Measurements from ENCODE around the gene SKA2. TPM values are rescaled to one million over a fixed set of nuclear protein-coding genes. Genes with fewer than 3 reads are reported as not detected.

Gene SKA2, protein sequence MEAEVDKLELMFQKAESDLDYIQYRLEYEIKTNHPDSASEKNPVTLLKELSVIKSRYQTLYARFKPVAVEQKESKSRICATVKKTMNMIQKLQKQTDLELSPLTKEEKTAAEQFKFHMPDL
- total RNA-seq (2022; extraction: Qiagen RNA extraction; ENCODE audit: low read depth) = 94.2 to 144 TPM (median 98.6 TPM) in 5 replicates

DNA sequence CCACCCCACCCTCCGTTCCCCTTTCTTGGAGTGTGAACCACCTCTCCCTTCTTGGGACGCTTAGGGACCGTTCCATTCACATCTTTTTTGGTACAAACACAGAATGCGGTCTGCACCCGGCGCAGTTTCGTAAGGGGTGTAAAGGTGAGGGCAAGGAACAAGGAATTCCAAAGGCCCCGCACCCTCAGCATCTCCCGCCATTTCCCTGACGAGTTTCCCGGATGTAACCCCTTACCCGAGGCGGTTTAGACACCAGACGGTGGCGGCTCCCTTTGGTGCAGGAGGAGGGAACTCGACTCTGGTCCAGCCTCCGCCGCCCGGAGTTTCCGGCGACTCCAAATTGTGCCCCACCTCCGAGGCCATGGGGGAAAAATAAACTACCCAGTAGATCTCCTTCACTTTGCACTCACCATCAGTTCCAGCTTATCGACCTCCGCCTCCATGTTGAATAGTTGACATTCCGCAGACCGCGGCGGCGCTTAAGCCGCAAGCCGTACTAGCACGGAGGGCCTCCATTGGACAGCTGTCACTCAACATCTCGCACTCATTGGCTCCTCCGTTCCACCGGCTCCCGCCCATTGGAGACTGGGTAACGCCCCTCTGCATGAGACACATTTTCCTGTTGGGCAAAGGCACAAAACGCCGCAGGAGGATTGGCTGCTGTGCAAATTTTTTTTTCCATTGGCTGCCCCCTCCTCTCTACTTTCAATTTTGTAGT, at the start of gene SKA2:
SKA2 (minus strand) TSS at position 466 of the 718 bp plus-strand sequence; CDS start at position 443, 23 bp downstream.

DNA sequence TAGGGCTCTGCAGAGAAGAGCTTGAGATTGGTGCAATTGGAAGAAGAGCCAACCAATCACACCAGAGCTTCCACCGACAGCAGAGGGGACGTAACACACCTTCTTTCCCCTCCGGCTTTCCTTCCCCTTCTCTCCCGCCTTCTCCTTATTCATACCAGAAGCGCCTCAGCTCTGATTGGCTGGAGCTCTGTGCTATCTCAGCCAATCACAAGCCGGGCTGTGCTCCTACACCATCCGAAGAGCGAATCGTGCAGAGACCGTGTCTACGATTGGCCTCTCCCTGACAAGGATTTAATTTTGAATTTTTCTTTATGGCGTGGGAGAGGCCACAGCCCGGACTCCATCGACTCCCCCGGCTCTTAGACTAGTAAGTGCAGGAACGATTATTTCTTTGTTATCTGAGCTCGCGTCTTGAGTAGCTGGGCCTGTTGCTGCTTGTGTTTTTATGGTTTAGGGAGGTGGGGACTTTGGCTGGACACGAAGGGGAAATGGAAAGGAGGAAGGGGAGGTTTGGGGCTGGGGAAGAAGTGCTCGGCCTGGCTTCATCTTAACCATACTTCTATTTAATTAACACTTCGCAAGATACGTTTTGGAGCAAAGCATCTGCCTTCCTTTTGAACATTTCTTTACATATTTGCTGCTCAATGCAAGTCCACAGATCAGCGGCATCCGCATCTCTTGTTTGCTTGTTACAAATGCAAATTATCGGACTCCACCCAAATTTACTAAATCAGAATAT, 622 bp upstream of the SKA2 start, which contains the start of gene PRR11:
PRR11 (plus strand) TSS at position 308 of the 739 bp plus-strand sequence. CDS start 14,007 bp downstream, outside the sequence.

DNA sequence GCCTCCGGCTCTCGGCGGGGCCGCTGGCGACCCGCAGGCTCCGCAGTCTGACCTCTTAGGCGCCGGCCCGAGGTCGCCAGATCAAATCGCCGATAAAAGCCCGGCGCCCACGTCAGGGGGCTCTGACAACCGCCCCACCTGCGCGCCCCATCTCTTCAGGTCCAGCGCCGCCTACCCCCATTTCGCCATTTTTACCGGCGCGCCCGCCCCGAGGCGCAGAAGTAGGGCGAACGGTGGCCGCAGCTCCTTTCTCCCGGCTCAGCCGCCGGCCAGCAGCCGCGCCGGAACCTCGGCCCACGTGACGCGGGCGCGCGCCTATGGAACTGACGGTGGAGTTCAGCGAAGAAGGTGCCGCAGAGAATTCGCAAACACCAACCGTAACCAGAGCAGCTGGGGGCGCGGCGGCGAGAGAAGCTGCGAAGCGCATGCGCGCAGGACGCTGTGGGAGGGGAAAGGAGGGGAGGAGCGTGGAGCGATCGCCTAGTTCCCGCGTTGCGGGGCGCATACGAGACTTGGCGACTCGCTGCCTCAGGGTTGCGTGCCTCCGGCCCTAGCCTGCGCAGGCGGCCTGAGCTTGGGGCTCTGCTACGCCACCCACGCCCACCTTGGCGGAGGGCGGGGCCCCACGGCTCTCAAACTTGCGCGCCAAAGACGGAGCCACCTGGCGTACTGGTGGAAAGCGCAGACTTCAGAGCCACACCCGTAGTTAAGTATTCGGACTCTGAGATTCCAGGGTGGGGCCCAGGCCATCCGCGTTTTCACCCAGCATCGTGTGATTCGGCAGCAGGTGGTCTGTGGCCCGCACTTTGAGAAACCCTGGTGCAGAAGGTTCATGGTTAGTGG, 48.3 kb downstream of the SKA2 start, which contains the start of gene TRIM37:
TRIM37 (minus strand) TSS at position 418 of the 843 bp plus-strand sequence. CDS start 419 bp downstream, outside the sequence.

Other genes with a start within 250 kb of the SKA2 start
- 17.9 to 23.2 TPM (median 22.4 TPM) in 5 replicates for gene TRIM37, start 48.3 kb downstream of the SKA2 start, total RNA-seq (2022; extraction: Qiagen RNA extraction; ENCODE audit: low read depth)
- 44.7 to 62.2 TPM (median 54.5 TPM) in 5 replicates for gene PRR11, start 560 bp upstream of the SKA2 start, total RNA-seq (2022; extraction: Qiagen RNA extraction; ENCODE audit: low read depth)
- gene SMG8, start 54.8 kb upstream of the SKA2 start, total RNA-seq (2022; extraction: Qiagen RNA extraction; ENCODE audit: low read depth) = 28.8 to 30.1 TPM (median 29.1 TPM) in 5 replicates
- gene GDPD1, start 65.3 kb upstream of the SKA2 start, total RNA-seq (2022; extraction: Qiagen RNA extraction; ENCODE audit: low read depth) = 0.71 to 1.0 TPM (median 0.82 TPM) in 5 replicates
- gene YPEL2, start 176.5 kb upstream of the SKA2 start, total RNA-seq (2022; extraction: Qiagen RNA extraction; ENCODE audit: low read depth) = 1.9 to 3.7 TPM (median 3.4 TPM) in 5 replicates